ENCODE measurements around the gene MSH5. TPM values are rescaled to one million over a fixed set of nuclear protein-coding genes. Genes with fewer than 3 reads are reported as not detected.

Gene MSH5
- total RNA-seq, 1 experiment from 2014 or later = 36.6 TPM

DNA sequence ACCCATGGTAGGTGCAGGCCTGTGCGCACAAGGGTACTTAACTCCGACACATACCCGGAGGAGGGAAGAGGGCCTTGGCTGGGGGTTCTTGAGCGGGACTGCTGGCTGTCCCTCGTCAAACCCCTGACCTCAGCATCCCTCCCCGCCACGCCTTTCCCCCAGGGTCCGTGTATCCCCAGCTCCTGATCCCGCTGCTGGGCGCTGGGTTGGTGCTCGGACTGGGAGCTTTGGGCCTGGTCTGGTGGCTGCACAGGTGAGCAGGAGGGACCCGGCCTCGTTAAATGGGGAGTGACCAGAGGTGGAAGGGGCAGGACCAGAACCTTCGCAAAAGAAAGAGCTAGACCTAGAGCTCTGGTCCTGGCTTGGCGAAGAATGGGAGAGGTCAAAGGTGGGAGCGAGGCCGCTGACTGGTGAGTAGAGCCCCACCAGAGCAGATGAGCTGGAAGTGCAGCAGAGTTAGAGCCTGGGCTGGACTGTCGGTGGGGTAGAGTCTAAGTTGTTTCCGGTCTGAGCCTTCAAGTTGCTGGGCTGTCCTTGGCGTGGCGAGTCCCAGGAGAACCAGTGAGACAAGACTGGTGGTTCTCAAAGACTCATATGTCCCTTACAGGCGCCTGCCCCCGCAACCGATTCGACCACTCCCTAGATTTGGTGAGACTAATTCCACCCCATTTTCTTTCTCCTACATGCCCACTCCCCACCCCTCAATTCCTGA, 15.7 kb upstream of the MSH5 start:
- no peaks in the 10 kb centered on the region for H3K36me3 Mint-ChIP-seq (ENCODE audit: insufficient read depth, unreplicated experiment)
- TF ChIP-seq, protein P1, sequence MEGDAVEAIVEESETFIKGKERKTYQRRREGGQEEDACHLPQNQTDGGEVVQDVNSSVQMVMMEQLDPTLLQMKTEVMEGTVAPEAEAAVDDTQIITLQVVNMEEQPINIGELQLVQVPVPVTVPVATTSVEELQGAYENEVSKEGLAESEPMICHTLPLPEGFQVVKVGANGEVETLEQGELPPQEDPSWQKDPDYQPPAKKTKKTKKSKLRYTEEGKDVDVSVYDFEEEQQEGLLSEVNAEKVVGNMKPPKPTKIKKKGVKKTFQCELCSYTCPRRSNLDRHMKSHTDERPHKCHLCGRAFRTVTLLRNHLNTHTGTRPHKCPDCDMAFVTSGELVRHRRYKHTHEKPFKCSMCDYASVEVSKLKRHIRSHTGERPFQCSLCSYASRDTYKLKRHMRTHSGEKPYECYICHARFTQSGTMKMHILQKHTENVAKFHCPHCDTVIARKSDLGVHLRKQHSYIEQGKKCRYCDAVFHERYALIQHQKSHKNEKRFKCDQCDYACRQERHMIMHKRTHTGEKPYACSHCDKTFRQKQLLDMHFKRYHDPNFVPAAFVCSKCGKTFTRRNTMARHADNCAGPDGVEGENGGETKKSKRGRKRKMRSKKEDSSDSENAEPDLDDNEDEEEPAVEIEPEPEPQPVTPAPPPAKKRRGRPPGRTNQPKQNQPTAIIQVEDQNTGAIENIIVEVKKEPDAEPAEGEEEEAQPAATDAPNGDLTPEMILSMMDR (IDR thresholded peaks at IDR 0.05; ENCODE audit: unreplicated experiment) = no peak
- no peak overlapping the region for H3K27ac Mint-ChIP-seq (ENCODE audit: low read depth, unreplicated experiment)
- ChIA-PET CTCF (interaction anchor here (0.6 to 1.2 kb wide), 4 partner anchors 47 to 413 kb away, joined by 3 read pairs; no protein-coding TSS in a partner anchor), POLR2A (interaction anchor here (2.1 kb wide), 1 partner anchor 13 kb away, joined by 7 read pairs; the partner anchor contains the start of gene CLIC1)
- H3K4me3 Mint-ChIP-seq (ENCODE audit: unreplicated experiment) = no peak overlapping the region
- H3K4me1 Mint-ChIP-seq (ENCODE audit: insufficient read depth, unreplicated experiment) = peaks cover 7% of the 10 kb centered on the region
- intact Hi-C loops (cut with micrococcal nuclease) = no loop called here
- H3K27me3 Mint-ChIP-seq (ENCODE audit: insufficient read depth, unreplicated experiment) = no peaks in the 10 kb centered on the region
- BruUV-seq (replicated peaks) = no TSS peak
- DNase-seq (ENCODE audit: unreplicated experiment) = no peak
- no peaks in the 10 kb centered on the region for H3K9me3 Mint-ChIP-seq (ENCODE audit: unreplicated experiment)

GRCh38 chr6:31725502-31726350, 14.1 kb upstream of the MSH5 start:
- ChIA-PET POLR2A (interaction anchor here (0.6 to 2.1 kb wide), 3 partner anchors 11 to 48 kb away, joined by 3 to 7 read pairs (median 3); partner anchors contain the start of gene CLIC1), CTCF (interaction anchor here (0.6 to 1.2 kb wide), 2 partner anchors 45 to 1022 kb away, joined by 3 read pairs; no protein-coding TSS in a partner anchor)
- H3K4me3 Mint-ChIP-seq (ENCODE audit: unreplicated experiment) = no peak overlapping the region
- DNase-seq (ENCODE audit: unreplicated experiment) = no peak
- peaks cover 7% of the 10 kb centered on the region for H3K4me1 Mint-ChIP-seq (ENCODE audit: insufficient read depth, unreplicated experiment)
- H3K36me3 Mint-ChIP-seq (ENCODE audit: insufficient read depth, unreplicated experiment) = peaks cover 6% of the 10 kb centered on the region
- TF ChIP-seq, protein P1 (IDR thresholded peaks at IDR 0.05; ENCODE audit: unreplicated experiment) = no peak
- BruUV-seq (replicated peaks) = no TSS peak
- H3K9me3 Mint-ChIP-seq (ENCODE audit: unreplicated experiment) = no peaks in the 10 kb centered on the region
- no peak overlapping the region for H3K27ac Mint-ChIP-seq (ENCODE audit: low read depth, unreplicated experiment)
- intact Hi-C loops (cut with micrococcal nuclease) = no loop called here
- no peaks in the 10 kb centered on the region for H3K27me3 Mint-ChIP-seq (ENCODE audit: insufficient read depth, unreplicated experiment)

DNA sequence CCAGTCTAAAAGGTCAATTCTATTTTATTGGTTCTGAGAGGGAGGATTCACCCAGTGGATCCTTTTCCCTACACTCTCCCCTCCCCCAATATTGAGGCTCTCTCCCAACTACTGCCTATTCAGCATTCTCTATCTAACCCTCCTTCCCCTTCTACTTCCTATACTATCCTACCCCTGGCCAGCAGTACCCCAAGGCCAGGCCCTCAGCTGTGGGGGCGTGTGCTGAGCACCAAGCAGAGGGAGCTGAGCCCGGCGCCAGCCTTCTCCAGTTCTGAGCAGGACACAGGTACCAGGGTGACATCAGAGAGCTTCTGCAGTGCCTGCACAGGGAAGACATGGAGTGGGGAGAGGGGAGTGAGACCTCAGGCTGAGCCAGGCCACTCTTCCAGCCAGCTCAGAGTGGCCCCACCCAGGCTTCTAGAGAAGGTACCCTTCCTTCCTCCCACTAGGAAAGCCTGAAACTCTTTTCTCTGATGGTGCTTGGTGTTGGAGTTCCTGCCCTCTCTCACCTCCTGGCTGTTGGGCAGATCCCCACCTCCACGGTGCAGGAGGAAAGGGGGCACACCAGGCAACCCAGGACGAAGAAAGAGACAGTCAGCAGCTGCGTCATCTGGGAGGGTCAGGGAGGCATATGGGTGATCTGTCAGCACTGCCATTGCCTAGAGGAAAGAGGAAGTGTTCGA, 12.6 kb upstream of the MSH5 start:
- Mint-ChIP-seq H3K4me3 (ENCODE audit: unreplicated experiment) (no peak overlapping the region), H3K27ac (ENCODE audit: low read depth, unreplicated experiment) (no peak overlapping the region), H3K27me3 (ENCODE audit: insufficient read depth, unreplicated experiment) (no peaks in the 10 kb centered on the region), H3K9me3 (ENCODE audit: unreplicated experiment) (no peaks in the 10 kb centered on the region), H3K36me3 (ENCODE audit: insufficient read depth, unreplicated experiment) (peaks cover 20% of the 10 kb centered on the region), H3K4me1 (ENCODE audit: insufficient read depth, unreplicated experiment) (peaks cover 7% of the 10 kb centered on the region)
- no peak for DNase-seq (ENCODE audit: unreplicated experiment)
- intact Hi-C loops (cut with micrococcal nuclease) = no loop called here
- ChIA-PET CTCF (interaction anchor here (0.5 to 2.3 kb wide), 5 partner anchors 10 to 1182 kb away, joined by 3 to 7 read pairs (median 5); no protein-coding TSS in a partner anchor), POLR2A (interaction anchor here (0.7 to 11.8 kb wide), 3 partner anchors 9 to 99 kb away, joined by 3 to 95 read pairs (median 3); partner anchors contain the start of genes CLIC1, HSPA1B and MSH5)
- BruUV-seq (replicated peaks) = no TSS peak
- TF ChIP-seq, protein P1 (IDR thresholded peaks at IDR 0.05; ENCODE audit: unreplicated experiment) = no peak

All from MCF 10A (cell line).